Adrenal gland (tissue), 5 donors: ENCODE measurements around the gene DCLK2.

Experiments used
- CTCF ChIP-seq, 6 experiments: fragments of 450-650 bp in 4 of 6; fragments of 200-600 bp in 2 of 6; sonication (generic) in 1 of 6; IDR thresholded peaks; 1 replicate in 5 of 6; 2 replicates in 1 of 6; pipeline versions ENCODE4 v1.5.1 to v1.8.0; 2016 to 2021; ENCODE audit warnings: antibody characterized with exemption in 6 of 6, mild to moderate bottlenecking in 2 of 6, moderate library complexity in 1 of 6
- POLR2A ChIP-seq, 2 donors: fragments of 450-650 bp; IDR thresholded peaks; one replicate each; pipeline ENCODE4 v1.6.1; 2017; ENCODE audit warnings: antibody characterized with exemption in 2 of 2, mild to moderate bottlenecking in 2 of 2, moderate library complexity in 1 of 2
- donor health status: DM: no; HTN: no; CAD: no.

GRCh38 chr4:150232029-150232428, 153.8 kb downstream of the DCLK2 start:
- TF ChIP-seq CTCF (IDR thresholded peaks at IDR 0.05) (no peak), POLR2A (IDR thresholded peaks at IDR 0.05) (no peak)
